Stimulated activated CD8-positive, alpha-beta memory T cell treated with anti-CD3 and anti-CD28 coated beads, Interleukin-7, amount 100 ng/mL, for 1 hour (primary cell): ENCODE measurements around the gene CITED4.

Source experiments
- DNase-seq, 2 donors: peaks; one replicate each; pipeline ENCODE4 v3.0.0-alpha.2; 2020; ENCODE audit warnings: low read depth in 2 of 2

Gene CITED4

GRCh38 chr1:40834968-40835545 is 27.1 kb downstream of the CITED4 start:
- no peak for DNase-seq

- DNase-seq: no peak
These were observed 28.2 kb downstream of the CITED4 start for GRCh38 chr1:40833979-40834378.

DNA sequence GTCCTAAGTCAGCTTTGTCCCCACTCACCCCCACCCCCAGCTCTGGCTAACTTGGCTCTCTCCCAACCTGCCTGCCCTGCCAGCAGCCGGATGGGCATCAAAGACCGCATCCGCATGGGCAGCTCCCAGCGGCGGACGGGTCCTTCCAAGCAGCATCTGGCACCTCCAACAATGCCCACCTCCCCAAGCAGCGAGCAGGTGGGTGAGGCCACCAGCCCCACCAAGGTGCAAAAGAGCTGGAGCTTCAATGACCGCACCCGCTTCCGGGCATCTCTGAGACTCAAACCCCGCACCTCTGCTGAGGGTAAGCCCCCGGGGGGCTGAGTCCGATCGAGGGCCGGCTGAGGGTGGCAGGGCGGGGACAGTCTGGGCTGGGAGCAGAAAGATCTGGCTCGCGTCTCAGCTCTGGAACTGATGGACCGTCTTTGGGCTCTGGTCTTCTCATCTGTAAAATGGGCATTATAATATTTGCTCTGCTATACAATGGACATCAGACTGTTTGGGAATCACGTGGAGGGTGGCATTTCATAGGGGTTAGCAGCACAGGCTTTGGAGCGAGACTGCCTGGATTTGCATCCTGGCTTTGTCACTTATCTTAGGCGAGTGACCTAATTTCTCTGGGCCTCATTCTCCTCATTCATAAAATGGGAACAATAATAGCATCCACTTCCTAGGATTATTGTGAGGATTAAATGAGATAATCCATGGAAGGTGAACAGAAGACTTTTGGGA is 31.0 kb downstream of the CITED4 start:
- no peak for DNase-seq

- no peak for DNase-seq
These were observed 31.7 kb downstream of the CITED4 start for GRCh38 chr1:40830419-40830943.

DNA sequence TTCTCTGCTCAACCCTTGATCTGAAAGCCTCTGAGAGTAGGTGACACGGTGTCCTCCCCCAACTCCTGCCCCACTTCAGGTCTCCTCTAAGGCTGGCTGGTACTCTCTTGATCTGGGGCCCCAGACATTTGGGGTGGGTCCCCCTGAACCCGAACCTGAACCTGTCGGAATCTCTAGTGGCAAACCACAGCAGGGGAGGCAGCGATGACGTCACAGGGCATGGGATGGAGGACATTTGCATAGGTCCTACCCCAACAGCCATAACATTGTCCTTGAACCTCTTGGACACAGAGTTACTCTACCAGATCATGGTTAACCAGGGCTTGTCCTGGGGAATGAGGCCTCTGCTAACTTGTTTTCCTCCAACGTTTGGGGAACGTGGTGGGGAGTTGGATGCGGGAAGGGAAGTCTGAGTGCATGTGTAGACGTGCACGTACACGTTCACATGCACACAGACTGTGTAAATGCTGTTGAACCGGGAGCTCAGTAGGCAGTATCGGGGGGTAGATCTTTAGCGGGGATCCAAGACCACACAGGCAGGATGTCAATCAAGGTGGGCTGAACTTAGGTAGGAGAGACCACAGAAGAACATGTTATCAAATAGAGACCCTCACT is 32.4 kb downstream of the CITED4 start:
- no peak for DNase-seq

GRCh38 chr1:40825996-40826395 is 36.2 kb downstream of the CITED4 start:
- no peak for DNase-seq

DNA sequence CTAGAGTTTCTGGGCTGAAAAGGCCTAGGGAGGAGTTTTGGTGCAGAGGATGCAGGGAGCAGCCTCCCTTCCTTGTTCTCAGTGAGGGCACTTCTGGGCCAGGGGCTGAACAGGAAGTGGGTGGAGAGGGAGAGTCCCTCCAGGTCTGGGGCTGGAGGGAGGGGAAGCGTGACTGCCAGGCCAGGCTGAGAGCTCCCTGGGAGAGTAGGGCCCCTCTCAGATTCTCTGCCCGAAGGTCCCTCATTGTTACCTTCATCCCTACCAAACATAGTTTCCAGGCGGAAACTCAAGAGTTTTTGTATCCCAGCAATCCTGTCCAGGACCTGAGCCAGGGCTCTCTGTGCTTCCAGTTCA is 36.8 kb downstream of the CITED4 start:
- DNase-seq: no peak

DNA sequence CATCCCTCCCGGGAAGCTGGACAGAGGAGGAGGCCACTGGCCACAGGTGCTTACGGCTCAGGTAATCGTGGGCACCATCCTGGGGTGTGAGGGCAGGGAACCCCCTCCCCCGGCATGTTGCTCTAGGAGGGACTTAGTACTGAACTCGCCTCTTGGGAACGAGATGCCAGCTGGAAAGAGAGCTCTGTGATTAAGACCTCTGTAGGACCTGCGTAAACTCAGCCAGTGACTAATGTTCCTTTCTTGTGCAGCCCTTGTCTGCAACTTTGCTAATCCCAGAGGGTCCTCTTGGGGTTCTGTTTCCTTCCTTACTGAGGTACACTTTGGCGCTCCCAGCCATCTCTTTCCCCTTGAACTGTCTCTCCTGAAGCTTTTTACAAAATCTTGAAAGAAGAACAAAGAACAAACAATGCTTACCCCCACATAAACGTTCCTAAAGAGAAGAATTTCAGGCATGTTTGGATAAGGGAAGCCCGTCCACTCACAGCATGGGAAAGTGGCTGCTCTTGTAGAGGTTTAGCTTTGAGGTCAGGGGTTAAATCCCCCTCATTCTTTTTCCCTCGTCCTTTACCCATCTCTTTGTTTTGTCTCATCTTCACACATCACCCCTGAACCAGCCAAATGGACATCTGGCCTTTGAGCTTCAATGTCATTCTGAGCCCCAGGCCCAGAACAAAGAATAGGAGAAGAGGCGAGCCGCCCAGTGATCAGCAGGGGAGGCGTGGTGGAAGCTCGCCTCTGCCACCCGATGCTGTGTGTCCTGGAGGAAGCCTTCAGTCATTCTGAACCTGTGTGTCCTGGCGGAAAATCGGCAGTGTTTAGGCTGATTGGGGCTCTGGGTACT is 37.4 kb downstream of the CITED4 start:
- DNase-seq: no peak

DNA sequence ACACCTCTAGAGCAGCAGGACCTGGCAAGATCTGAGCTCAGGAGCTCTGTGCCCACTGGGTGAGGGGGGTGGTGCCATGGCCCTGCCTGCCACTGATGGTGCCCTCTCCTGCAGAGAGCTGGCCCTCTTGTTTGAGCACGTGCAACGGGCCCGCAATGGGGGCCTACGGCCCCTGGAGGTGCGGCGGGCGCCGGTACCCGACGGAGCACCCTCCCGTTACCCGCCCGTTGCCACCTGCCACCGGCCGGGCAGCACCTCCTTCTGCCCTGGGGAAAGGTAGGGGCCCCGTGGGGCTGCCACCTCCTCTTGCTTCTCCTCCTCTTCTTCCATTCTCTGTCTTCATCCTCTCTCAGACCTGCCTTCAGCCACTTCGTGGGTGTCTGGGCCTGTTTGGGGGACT is 38.2 kb downstream of the CITED4 start:
- DNase-seq: no peak

DNA sequence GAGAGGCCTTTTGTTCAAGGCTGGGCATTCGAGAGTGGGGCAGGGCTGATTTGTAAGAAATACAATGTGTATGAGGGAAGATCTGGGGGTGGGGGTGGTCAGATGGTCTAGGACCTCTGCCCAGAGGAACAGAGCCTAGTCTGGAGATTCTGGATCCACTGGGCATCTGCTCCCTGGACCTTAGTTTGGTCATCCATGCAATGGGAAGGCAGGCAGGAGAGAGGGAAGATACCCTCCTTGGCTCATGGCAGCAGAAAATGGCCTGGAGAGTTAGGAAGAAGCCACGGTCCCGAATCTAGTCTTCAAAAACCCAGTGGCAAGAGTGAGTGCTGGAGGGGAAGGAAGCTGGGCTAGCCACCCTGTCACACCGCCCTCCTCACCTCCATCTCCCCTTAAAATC is 38.8 kb downstream of the CITED4 start:
- DNase-seq: no peak

GRCh38 chr1:40822890-40823289 is 39.3 kb downstream of the CITED4 start:
- no peak for DNase-seq

- DNase-seq: no peak
These were observed 41.1 kb downstream of the CITED4 start for GRCh38 chr1:40820911-40821693.

GRCh38 chr1:40820251-40820797 is 41.8 kb downstream of the CITED4 start:
- DNase-seq: no peak

DNA sequence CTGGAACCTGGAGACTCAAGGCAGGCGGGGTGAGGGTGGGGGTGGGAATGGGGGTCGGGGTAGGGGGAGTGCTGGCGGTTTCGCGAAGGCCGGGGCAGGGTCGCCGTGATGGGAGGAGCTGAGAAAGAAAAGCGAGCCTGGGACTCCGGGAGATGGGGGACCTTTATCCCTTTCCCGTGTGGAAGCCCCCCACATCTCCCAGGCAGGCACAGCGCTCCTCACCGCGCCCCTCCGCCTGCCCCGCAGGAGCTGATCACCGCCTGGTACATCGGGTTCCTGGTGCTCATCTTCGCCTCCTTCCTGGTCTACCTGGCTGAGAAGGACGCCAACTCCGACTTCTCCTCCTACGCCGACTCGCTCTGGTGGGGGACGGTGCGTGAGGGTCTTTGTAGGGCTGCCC is 43.1 kb downstream of the CITED4 start:
- no peak for DNase-seq

DNA sequence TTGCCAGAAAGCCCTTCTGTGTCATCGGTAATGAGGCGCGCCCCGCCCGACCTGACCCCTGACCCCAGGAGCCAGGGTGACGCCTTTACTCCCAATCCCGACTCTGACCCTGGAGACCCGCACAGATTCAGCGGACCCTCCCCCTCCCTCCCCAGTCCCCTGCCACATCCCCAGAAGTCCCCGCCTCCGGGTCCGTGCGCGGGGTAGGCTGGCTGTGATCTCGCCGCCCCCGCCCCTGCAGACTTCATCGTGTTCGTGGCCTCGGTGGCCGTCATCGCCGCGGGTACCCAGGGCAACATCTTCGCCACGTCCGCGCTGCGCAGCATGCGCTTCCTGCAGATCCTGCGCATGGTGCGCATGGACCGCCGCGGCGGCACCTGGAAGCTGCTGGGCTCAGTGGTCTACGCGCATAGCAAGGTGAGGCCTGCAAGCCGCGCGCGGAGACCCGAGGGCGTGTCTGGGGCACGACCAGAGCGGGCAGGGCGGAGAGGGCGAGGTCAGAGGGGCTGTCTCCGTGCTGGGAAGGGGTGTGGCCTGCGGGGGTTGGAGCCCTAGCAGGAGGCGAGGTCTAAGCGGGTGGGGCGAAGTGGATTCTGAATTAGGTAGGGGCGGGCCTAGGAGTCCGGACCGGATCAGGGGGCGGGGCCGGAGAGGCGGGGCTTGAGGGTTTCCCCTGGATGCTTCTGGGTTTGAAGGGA is 43.8 kb downstream of the CITED4 start:
- peak; percentile 58 to 68 for DNase-seq

- no peak for DNase-seq
These were observed 44.3 kb downstream of the CITED4 start for GRCh38 chr1:40817791-40818263.

DNA sequence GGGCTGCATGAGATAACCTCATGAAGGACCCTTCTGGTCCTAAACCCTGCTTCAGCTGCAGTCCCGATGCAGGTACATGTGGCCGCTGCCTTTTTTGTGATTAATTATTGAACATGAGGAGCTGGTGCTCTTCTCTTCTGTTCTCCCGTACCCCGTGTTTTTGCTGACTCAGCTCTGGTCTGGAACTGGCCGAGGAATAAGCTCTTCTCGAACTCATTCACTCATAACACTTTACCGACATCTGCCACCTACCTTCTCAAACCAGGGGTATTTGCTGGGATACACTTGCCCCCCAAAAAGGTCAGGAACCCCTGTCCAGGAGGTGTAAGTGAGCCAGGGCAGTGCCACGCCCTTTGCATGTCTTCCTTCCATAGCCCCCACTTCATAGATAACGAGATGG is 46.7 kb downstream of the CITED4 start:
- no peak for DNase-seq
